ENCODE data around the gene ALDH1L1.

DNA sequence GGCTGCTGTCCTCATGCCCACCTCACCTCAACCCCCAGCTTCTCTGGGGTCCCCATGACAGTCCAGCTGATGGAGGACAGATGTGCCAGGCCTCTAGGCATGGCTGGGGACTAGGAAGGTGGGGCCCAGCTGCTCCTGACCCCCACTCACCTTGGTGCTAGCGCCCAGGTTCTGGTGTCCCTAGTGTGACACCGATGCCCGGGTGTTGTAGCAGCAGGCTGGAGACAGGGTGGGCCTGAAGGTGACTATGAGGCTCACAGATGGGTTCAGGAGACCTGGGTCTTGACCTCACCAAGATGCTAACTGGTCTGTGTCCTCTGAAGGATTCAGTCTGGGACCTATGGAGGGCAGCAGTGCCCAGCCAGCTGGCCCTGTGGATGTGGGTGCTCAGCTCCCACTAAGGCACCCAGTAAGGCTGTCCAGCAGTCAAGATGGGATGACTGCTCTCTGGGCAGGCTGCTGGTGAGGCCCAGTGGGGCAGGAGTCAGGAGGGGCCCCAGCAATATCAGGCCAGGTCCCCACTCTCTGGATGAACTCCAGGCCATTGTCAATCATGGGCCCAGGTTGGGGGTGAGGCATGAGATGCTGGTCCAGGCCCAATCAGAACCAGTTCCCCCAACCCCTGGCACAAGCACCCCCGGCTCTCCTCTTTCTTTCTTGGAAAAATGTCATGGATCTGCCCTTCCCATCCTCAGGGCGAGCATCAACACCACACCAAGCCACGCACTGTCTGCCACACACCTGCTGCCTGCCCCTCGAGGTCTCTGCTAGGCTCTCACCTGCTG lies 33.0 kb downstream of the ALDH1L1 start:
- no peak for TF ChIP-seq CTCF (IDR thresholded peaks at IDR 0.05)
- no peak for TF ChIP-seq EZH2 (IDR thresholded peaks at IDR 0.05; ENCODE audit: borderline replicate concordance, insufficient read depth, low read depth, low read length, poor library complexity, severe bottlenecking)
